HepG2 (cell line): ENCODE results near the gene UBAP2L.

Experiments used
- ELF1 ChIP-seq: sonication (generic); formaldehyde crosslinking; IDR thresholded peaks from 2 replicates; pipeline ENCODE4 v1.4.0; 2020; ENCODE audit warnings: missing genetic modification reagents
- GABPA ChIP-seq, 2 experiments: IDR thresholded peaks; 2 replicates each; pipeline ENCODE4 v1.6.1; 2011 to 2016; ENCODE audit warnings: low read depth in 2 of 2, low read length in 1 of 2, missing biosample characterization in 1 of 2, missing genetic modification characterization in 1 of 2
- POLR2A ChIP-seq, 2 experiments: IDR thresholded peaks; 2 replicates each; pipeline ENCODE4 v1.6.1; 2011; ENCODE audit warnings: low read depth in 2 of 2, low read length in 2 of 2, mild to moderate bottlenecking in 1 of 2, moderate library complexity in 1 of 2; ENCODE audit not compliant: insufficient read depth in 1 of 2
- SOX6 ChIP-seq, 2 experiments: fragments of 450-650 bp in 1 of 2; sonication (generic) in 1 of 2; formaldehyde crosslinking in 1 of 2; IDR thresholded peaks; 2 replicates each; pipeline versions ENCODE4 v1.4.0 to v1.6.1; 2017 to 2020; ENCODE audit warnings: antibody characterized with exemption in 1 of 2, mild to moderate bottlenecking in 1 of 2, missing genetic modification reagents in 1 of 2
- ZNF205 ChIP-seq: IDR thresholded peaks from 2 replicates; pipeline ENCODE4 v1.6.1; 2018; ENCODE audit warnings: missing biosample characterization, missing genetic modification reagents
- ZNF24 ChIP-seq: fragments of 450-650 bp; IDR thresholded peaks from 2 replicates; pipeline ENCODE4 v1.6.1; 2017; ENCODE audit warnings: antibody characterized with exemption, mild to moderate bottlenecking
- TF ChIP-seq, protein P1 (sequence below): sonication (generic); formaldehyde crosslinking; IDR thresholded peaks from 2 replicates; pipeline ENCODE4 v1.4.0; 2020; ENCODE audit warnings: missing genetic modification reagents
- TF ChIP-seq, protein P2 (sequence below): sonication (generic); formaldehyde crosslinking; IDR thresholded peaks from 2 replicates; pipeline ENCODE4 v1.5.0; 2020; ENCODE audit warnings: mild to moderate bottlenecking, missing genetic modification reagents, moderate library complexity
- TF ChIP-seq, protein P3 (sequence below): sonication (generic); formaldehyde crosslinking; IDR thresholded peaks from 2 replicates; pipeline ENCODE4 v1.5.0; 2020; ENCODE audit warnings: missing genetic modification reagents, mild to moderate bottlenecking, borderline replicate concordance
- TF ChIP-seq, protein P4 (sequence below): sonication (generic); formaldehyde crosslinking; IDR thresholded peaks from 2 replicates; pipeline ENCODE4 v1.5.0; 2020; ENCODE audit warnings: mild to moderate bottlenecking, missing genetic modification reagents

DNA sequence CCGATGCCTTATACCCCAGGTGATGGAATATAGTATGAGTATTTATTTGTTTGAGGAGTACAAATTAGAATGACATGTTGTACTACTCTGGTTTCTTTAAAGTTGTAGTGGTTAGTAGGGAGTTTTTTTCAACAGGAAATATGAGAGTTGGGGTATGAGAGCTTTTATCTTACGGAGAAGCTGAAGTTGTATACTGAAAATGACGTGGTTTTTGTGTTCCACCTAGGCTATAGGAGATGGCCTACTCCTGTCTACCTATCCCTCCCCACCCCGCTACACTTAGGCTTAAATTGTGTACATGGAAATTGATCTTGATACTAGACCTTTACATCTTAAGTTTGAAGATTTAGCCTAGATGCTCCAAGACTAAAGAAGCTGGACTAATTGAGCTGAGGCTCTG, 44.8 kb downstream of the UBAP2L start:
- no peak for TF ChIP-seq SOX6 (IDR thresholded peaks at IDR 0.05)
- no peak for TF ChIP-seq SOX6 (CRISPR knock-in tag; IDR thresholded peaks at IDR 0.05)
- TF ChIP-seq, protein P1, sequence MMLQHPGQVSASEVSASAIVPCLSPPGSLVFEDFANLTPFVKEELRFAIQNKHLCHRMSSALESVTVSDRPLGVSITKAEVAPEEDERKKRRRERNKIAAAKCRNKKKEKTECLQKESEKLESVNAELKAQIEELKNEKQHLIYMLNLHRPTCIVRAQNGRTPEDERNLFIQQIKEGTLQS (CRISPR knock-in tag): no peak
- TF ChIP-seq ZNF24: no peak
- TF ChIP-seq, protein P2, sequence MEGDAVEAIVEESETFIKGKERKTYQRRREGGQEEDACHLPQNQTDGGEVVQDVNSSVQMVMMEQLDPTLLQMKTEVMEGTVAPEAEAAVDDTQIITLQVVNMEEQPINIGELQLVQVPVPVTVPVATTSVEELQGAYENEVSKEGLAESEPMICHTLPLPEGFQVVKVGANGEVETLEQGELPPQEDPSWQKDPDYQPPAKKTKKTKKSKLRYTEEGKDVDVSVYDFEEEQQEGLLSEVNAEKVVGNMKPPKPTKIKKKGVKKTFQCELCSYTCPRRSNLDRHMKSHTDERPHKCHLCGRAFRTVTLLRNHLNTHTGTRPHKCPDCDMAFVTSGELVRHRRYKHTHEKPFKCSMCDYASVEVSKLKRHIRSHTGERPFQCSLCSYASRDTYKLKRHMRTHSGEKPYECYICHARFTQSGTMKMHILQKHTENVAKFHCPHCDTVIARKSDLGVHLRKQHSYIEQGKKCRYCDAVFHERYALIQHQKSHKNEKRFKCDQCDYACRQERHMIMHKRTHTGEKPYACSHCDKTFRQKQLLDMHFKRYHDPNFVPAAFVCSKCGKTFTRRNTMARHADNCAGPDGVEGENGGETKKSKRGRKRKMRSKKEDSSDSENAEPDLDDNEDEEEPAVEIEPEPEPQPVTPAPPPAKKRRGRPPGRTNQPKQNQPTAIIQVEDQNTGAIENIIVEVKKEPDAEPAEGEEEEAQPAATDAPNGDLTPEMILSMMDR (CRISPR knock-in tag): no peak
- no peak for TF ChIP-seq ZNF205 (CRISPR knock-in tag)
- TF ChIP-seq, protein P3, sequence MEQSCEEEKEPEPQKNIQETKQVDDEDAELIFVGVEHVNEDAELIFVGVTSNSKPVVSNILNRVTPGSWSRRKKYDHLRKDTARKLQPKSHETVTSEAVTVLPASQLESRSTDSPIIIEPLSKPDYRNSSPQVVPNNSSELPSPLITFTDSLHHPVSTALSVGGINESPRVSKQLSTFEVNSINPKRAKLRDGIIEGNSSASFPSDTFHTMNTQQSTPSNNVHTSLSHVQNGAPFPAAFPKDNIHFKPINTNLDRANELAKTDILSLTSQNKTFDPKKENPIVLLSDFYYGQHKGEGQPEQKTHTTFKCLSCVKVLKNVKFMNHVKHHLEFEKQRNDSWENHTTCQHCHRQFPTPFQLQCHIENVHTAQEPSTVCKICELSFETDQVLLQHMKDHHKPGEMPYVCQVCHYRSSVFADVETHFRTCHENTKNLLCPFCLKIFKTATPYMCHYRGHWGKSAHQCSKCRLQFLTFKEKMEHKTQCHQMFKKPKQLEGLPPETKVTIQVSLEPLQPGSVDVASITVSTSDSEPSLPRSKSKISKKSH: no peak
- no peak for TF ChIP-seq POLR2A (IDR thresholded peaks at IDR 0.05; ENCODE audit: insufficient read depth in 1 of 2, low read depth in 2 of 2, low read length in 2 of 2)
- no peak for TF ChIP-seq GABPA (IDR thresholded peaks at IDR 0.05; ENCODE audit: low read depth, low read length)
- no peak for TF ChIP-seq GABPA (CRISPR knock-in tag; IDR thresholded peaks at IDR 0.05; ENCODE audit: low read depth)
- TF ChIP-seq ELF1 (CRISPR knock-in tag): no peak
- TF ChIP-seq, protein P4, sequence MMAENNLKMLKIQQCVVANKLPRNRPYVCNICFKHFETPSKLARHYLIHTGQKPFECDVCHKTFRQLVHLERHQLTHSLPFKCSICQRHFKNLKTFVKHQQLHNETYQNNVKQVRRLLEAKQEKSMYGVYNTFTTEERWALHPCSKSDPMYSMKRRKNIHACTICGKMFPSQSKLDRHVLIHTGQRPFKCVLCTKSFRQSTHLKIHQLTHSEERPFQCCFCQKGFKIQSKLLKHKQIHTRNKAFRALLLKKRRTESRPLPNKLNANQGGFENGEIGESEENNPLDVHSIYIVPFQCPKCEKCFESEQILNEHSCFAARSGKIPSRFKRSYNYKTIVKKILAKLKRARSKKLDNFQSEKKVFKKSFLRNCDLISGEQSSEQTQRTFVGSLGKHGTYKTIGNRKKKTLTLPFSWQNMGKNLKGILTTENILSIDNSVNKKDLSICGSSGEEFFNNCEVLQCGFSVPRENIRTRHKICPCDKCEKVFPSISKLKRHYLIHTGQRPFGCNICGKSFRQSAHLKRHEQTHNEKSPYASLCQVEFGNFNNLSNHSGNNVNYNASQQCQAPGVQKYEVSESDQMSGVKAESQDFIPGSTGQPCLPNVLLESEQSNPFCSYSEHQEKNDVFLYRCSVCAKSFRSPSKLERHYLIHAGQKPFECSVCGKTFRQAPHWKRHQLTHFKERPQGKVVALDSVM (CRISPR knock-in tag): no peak
